GM12864 (cell line): ENCODE results near the gene ADPRHL1.
"Not testable (repeated sequence)": the region's sequence is repeated elsewhere in the genome, so short reads cannot be mapped to it uniquely, and the experiment has no call there.

Experiments
- DNase-seq: peaks from one replicate; pipeline ENCODE4 v3.0.0-alpha.2; 2011; ENCODE audit warnings: low read depth
- H3K4me3 ChIP-seq: 2 replicates; pipeline ENCODE4 v1.5.1; 2011; ENCODE audit warnings: mild to moderate bottlenecking, low read depth, low read length, control low read depth
- CTCF ChIP-seq: IDR thresholded peaks from 2 replicates; pipeline ENCODE4 v1.5.1; 2011; ENCODE audit warnings: low read depth, mild to moderate bottlenecking, moderate library complexity, low read length, control low read depth, inconsistent platforms; ENCODE audit errors: missing control alignments

ADPRHL1 gene

GRCh38 chr13:113442985-113443362 is 10.3 kb downstream of the ADPRHL1 start:
- TF ChIP-seq CTCF, result no peak
- no peak overlapping the region for H3K4me3 ChIP-seq
- no peak for DNase-seq

GRCh38 chr13:113442354-113442984 is 10.8 kb downstream of the ADPRHL1 start:
- no peak for DNase-seq
- no peak for TF ChIP-seq CTCF
- H3K4me3 ChIP-seq, result no peak overlapping the region

- TF ChIP-seq CTCF, result no peak
- no peak overlapping the region for H3K4me3 ChIP-seq
- DNase-seq, result no peak
Observed at GRCh38 chr13:113441661-113442060, 11.6 kb downstream of the ADPRHL1 start.

GRCh38 chr13:113437408-113438010 is 15.8 kb downstream of the ADPRHL1 start:
- no peak overlapping the region for H3K4me3 ChIP-seq
- no peak for DNase-seq
- TF ChIP-seq CTCF, result no peak

- not testable (repeated sequence) for H3K4me3 ChIP-seq, DNase-seq
Observed at GRCh38 chr13:113436866-113437265, 16.4 kb downstream of the ADPRHL1 start.

- not testable (repeated sequence) for DNase-seq, H3K4me3 ChIP-seq
Observed at GRCh38 chr13:113435907-113436306, 17.4 kb downstream of the ADPRHL1 start.

GRCh38 chr13:113433391-113433916 is 19.8 kb downstream of the ADPRHL1 start:
- no peak for TF ChIP-seq CTCF
- no peak for DNase-seq
- H3K4me3 ChIP-seq, result no peak overlapping the region
